ENCODE data around the gene ANKS1B. TPM values are rescaled to one million over a fixed set of nuclear protein-coding genes. Genes with fewer than 3 reads are reported as not detected.
A peak's percentile ranks its signal among the peaks of the same experiment; 100 is the strongest.
"Not testable (repeated sequence)": the region's sequence is repeated elsewhere in the genome, so short reads cannot be mapped to it uniquely, and the experiment has no call there.

Gene ANKS1B
- total RNA-seq, 1 donor from 2014 or later = 65.5 TPM

DNA sequence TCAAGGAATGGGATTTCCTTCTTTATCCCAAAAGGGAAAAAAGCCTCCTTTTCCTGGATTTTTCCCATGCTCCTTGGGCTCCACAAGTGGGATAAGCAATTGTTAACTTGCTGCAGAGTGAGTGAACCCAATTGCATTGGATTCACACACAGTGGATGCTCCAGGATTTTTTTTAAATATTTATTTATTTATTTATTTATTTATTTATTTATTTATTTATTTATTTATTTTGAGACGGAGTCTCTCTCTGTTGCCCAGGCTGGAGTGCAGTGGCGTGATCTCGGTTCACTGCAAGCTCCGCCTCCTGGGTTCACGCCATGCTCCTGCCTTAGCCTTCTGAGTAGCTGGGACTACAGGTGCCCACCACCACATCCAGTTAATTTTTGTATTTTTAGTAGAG is 1027.6 kb downstream of the ANKS1B start:
- not testable (repeated sequence) for DNase-seq (ENCODE audit: low spot score)

DNA sequence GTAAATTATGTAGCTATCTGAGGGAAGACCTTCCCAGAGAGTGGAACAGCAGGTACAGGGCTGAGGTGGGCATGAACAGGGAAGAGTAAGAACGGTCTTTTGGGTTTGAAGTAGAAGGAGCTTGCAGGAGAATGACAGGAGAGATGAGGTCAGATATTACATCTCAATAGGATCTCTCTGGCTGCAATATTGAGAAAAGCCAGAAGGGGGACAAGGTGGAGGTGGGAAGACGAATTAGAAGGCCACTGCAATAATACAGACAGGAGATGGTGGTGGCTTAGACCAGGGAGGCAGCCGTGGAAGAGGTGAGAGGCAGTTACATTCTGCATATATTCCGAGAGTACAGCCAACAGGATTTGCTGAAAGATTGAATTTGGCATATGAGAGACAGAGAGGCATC is 1029.5 kb downstream of the ANKS1B start:
- DNase-seq (ENCODE audit: low spot score) = no peak

DNA sequence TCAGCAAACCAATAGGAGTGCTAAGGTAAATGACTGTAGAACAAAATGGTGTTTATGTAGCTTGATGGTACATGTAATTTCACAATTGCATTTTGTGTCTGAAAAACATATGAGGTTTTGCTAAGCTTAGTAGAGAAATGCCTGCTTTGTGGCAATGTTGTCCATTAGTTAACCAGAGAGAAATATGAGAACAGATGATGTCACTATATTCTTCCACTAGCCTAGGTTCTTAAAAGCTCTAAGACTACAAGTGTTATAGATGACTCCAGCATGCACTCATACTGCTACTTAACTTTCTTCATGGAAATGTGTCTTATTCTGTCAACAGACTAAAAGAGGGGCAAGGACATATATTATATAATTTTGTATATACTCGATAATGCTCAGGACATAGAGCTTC is 1030.2 kb downstream of the ANKS1B start:
- DNase-seq (ENCODE audit: low spot score) = no peak

DNA sequence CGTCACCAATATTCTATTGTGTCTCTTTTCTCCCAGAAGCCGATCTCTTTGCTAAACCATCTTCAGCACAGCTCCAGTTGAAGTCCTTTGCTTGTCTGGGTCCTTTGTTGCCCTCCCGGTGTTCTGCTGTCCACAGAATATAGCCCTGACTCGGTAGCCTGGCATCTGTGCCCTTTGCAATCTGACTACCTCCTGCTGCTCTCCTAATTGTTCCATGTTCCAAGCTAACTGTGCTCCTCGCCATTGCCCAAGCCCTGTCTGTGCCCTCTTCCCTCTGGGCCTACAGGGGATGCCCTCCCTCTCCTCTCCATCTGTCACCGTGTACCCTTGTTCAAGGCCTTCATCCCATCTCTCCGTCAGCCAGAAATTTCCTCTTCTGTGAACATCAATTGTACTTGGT is 1033.3 kb downstream of the ANKS1B start:
- DNase-seq (ENCODE audit: low spot score) = no peak

DNA sequence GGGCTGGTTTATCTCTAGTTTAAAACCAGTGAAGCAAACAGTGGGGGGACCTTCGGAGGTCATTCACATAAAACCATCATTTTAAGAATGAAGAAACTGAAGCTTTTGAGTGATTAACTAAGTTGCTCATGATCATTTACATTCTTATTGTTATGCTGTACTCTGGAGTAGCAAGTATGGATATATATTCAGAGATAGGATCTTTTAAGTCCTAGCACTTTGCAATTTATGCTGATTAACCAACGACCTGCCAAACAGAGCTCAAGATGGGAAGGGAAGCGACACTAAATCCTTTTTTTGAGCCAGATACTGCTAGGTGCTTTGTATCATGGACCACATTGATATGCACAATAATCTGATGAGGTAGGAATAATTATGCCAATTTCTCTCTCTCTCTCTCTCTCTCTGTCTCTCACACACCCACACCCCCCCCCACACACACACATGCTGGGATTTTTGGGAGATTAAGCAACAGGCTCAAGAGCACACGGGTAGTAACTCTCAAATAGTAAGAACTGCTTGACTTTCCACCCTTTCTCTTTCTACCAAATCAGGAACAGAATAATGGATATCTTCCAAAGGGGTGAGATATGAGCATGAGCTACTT is 1036.3 kb downstream of the ANKS1B start:
- no peak for DNase-seq (ENCODE audit: low spot score)

DNA sequence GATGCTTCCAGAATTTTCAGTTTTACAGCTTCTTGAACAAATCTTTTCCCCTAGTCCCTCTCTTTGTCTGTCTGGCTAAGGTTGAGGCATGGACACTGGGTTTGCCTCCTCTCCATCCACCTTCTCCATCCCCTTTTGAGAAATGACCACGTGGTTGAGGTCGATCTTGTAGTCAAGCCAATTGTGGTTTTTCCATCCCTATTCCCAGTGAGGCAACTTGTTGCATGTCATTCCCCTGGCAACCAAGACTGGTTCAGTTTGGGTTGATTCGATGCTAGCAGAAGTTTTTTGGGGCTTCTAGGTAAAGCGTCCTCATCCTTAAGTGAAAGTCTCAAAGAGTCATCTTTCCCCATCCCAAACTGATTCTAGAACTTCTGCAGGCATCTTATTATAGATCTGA is 1038.9 kb downstream of the ANKS1B start:
- DNase-seq (ENCODE audit: low spot score) = no peak

DNA sequence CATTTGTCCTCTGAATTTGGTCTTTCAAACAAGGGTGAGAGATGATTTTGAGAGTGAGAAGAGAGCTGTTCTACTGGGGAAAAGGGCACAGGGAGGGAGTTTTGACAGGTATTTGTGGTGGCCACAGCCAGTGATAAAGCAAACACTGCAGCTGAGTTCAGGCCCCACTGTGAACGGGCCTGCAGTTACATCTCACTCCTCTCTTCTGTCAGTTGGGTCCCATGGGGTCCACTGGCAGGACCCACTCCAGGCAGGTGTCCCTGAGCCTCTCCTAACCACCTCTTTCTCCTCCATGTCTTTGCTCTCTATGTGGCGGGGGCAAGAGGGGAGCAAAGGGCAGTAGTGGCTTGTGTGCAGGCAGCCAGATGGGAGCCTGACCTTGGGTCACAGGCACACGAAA is 1044.8 kb downstream of the ANKS1B start:
- DNase-seq (ENCODE audit: low spot score) = no peak

DNA sequence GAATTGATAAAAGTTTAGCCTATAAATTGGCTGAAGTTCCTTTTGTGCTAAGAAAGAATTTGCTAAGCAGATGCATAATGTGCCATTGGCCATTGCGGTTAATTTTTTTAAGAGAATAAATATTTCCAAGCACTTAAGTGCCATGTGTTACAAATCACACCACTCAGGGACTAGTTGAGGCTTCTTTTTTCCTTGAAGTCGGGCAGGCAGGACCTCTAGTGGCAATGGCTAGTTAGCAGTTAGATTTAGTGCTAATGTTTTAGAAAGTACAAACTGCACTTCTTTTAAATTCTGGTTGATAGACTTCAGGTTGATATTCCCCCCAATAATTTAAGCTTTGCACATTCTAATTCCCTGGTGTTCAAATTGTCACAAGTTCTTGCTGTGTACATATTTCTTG is 1045.4 kb downstream of the ANKS1B start:
- DNase-seq (ENCODE audit: low spot score) = peak; percentile 9

DNA sequence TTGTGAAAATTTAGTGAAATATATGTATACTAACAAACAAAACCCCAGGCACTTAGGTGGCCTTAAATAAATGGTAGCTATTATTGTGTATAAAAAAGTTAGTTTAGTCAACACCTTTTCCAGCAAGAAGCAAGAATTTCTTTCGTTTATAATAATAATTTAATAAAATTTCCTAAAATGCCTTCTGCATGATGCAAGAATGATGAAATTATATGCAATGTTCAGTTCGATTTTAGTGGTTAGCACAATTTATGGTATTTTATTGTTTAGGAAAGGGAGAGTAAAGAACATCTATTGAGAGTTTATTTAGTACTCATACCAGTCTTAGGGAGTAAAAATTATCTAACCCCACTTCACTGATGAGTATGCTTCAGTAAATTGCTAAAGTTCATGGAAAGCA is 1048.9 kb downstream of the ANKS1B start:
- no peak for DNase-seq (ENCODE audit: low spot score)

DNA sequence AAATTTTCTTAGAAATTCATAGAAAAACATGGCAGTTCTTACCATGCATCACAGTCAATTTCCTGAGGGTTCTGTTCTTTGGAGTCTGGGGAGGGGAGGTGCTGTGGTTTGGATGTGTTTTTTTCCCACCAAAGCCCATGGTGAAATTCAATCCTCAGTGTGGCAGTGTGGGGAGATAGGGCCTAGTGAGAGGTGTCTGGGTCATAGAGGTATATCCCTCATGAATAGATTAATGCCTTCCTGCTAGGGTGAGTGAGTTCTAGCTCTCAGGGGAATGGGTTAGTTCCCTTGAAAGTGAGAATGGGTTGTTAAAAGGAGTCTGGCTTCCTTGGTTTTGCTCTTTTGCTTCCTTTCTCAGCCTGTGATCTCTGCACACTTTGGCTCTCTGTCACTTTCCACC is 1061.9 kb downstream of the ANKS1B start:
- DNase-seq (ENCODE audit: low spot score) = no peak

DNA sequence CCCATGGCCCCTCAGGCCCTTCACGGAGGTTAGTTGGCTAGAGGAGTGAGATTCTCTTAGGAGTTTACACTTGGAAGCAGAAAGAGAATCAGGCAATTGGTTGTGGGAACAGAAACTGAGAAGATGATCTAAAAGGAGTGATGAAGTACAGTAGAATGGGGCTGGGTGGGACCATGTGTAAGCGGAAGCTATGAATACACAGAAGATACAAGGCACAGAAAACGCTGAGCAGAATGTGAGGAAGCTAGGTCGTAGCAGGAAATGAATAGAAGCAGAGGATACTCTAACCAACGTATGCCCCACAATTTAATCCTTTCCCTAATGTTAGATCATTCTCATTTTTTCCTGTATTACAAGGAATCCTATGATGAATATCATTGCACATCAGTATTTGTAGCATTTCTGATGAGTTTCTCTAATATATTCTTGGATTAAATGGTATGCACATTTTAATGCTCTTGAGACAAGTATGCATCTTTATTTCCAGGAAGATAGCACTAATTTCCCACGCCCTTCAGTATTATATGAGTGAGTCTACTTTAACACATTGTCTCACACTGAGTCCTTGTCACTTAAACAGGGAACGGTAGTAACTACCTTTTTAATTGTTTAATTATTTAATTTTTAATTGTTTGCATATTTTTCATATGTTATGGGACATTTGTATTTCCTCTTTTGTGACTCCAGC is 1066.4 kb downstream of the ANKS1B start:
- DNase-seq (ENCODE audit: low spot score) = no peak

DNA sequence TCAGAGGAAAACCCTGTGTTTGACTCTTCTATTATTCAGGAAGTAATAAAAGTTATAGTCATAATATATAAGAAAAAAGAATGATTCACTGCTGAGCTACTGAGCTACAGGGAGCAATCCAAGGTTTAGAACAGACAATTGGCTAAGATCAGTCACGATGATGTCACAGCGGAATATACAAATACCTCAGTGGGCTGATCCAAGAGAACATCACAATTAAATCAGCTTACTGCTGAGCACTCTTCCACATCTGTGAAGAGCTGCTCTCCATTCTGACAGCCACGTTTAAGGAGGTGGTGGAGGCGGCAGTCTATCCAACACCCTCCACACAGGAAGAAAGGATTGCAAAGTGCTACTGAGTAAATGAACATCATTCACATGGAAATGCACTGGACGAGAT is 1068.6 kb downstream of the ANKS1B start:
- no peak for DNase-seq (ENCODE audit: low spot score)

DNA sequence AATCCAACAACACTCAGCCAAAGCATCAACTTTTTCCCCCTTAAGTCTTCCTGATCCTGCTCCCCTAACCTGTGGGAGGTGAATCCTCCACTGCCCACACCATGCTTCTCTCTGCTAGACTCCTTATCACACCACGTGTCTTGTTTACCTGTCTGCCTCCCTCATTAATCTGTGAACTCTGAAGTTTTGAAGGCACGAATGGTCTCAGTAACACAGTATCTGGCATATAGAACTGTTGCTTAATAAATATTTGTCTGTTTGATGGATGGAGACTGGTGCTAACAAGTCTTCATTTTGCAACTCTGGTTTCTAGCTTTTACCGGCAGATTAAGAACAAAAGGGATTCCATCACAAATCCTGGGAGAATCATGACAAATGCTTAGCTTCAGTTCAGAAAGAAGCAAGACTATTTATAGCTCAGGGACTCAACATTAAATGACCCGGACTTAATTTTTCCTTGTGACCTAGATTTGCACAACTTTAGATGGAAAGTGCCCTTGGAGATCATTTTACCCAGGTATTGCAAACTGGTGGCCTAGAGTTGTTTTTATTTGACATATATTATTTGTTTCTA is 1072.2 kb downstream of the ANKS1B start:
- no peak for DNase-seq (ENCODE audit: low spot score)

DNA sequence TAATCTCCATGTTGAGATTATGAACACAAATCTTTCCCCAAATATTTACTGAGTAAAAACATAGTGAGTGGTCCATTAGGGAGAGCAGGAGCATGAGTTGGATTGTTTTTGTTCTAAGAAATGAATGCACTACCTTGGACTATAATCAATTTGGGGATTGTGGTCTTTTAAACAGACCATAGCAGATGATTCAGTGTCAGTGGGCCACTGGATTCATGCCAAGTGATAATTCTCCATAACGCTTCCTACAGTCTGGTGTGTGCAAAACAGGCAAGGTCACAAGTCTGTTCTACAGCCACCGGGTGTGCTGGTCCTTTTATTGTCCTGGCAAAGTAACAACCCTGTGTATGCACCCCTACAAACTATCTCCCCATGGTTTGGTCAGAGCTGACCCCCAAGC is 1073.3 kb downstream of the ANKS1B start:
- DNase-seq (ENCODE audit: low spot score) = no peak

DNA sequence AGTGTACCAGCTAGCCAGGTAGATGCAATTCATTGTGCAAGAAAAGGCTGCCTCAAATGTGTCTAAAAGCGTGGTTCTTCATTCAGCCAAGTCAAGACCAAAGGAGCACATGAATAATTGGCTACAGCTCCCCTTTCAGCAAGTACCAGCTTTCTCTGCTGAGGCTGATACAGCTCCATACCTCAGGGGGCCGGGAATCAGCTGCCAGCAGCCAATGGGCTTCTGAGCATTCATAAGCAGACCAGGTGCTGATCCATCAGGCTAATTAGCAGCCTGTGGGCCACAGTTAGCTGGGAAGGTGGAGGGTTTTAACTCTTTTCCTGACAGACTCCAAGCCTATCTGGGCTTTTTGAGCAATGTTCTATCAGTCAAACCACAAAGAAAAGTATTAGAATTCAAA is 1075.0 kb downstream of the ANKS1B start:
- DNase-seq (ENCODE audit: low spot score) = no peak

DNA sequence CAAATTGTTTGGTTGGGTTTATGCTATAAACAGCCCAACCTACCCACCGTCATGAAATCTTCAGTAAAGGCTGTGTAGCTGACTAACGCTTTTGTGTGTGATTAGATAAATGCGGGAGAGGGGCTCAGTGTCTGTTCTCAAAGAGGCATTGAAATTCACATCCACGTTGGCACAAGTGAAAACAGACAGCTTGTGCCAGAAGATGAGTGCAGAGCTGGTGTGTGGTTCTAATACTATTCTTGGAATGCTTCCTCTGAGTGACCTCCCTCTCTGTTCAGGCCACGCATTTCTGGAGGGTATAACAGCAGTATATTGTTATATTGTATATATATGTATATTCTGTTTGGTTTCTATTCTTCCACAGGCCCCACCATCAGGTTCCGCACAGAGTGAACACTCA is 1075.9 kb downstream of the ANKS1B start:
- DNase-seq (ENCODE audit: low spot score) = no peak

DNA sequence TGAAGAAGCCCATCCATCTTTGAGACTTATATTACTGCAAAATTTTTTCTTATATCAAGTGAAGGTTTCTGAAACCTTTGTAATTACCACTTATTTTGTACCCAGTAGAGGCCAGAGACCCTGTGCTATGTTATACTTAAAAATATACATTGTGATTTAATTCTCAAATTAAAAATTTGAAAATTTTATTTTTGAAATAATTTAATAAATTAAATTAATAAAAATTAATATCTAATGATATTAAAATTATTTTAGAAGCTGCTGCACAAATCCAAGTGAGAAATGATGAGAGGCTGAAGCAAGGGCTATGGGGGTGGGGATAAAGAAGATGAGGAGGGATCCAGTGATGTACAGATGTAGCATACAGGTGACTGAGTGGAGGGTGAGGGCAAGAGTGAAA is 1080.9 kb downstream of the ANKS1B start:
- DNase-seq (ENCODE audit: low spot score) = no peak

DNA sequence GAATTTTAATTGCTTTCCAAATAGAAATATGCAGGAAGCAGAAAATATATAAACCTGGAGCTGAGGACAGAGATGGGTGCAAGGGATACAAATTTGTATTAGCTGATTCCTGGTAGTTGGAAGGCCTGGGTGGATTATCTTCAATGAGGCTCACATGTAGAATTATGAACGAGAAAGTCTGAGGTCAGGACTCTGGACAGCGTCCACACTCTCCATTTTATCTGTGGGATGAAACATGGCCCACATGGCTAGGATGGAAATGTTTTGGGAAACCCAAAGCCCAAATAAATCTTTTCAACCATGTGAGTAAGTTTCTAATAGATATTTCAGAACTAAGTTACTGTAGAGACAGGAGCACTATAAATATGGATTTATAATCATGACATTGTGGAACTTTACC is 1083.5 kb downstream of the ANKS1B start:
- DNase-seq (ENCODE audit: low spot score) = no peak

DNA sequence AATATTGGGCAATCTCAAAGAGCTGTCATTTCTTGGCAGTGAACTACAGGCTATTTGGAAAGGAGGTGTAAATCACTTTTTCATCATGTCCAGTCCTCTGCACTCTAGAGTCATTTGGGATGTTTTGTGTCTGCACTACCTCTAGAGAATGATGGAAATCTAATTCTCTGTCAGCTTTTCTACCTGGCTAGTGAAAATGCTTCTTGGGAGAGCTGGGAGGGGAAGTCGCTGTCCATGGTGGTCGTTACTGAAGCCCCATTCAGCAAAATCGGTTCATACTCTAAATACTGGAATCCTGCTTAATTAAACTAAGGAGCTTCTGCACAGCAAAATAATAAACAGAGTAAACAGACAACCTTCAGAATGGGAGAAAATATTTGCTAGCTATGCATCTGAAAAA is 1087.8 kb downstream of the ANKS1B start:
- DNase-seq (ENCODE audit: low spot score) = no peak

DNA sequence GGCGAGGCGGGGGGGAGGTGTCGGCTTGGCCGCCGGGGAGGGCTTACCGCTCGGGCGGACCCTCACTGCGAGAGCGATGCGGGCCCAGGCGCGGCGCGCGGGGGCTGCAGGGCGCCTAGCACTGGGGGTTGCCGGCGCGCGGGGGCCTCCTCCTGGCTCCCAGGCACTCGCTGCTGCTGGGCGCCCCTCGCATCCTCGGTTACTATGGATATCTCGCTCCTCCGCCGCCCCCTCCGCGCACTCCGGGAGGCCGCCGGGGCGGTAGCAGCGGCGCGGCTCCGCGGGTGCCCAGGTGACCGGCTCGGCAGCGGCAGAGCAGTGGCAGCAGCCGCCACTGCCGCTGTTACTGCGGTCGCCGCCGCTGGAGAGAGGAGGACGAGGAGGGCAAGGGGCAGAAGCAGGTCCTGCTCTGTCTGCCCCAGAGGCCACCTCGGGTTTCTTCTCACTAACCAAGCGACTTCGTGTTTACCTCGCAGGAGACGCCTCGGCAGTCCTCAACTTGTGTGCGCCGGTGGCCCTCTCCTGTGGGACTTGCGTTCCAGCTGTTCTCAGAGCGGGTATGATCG is 1089.6 kb downstream of the ANKS1B start:
- no peak for DNase-seq (ENCODE audit: low spot score)

DNA sequence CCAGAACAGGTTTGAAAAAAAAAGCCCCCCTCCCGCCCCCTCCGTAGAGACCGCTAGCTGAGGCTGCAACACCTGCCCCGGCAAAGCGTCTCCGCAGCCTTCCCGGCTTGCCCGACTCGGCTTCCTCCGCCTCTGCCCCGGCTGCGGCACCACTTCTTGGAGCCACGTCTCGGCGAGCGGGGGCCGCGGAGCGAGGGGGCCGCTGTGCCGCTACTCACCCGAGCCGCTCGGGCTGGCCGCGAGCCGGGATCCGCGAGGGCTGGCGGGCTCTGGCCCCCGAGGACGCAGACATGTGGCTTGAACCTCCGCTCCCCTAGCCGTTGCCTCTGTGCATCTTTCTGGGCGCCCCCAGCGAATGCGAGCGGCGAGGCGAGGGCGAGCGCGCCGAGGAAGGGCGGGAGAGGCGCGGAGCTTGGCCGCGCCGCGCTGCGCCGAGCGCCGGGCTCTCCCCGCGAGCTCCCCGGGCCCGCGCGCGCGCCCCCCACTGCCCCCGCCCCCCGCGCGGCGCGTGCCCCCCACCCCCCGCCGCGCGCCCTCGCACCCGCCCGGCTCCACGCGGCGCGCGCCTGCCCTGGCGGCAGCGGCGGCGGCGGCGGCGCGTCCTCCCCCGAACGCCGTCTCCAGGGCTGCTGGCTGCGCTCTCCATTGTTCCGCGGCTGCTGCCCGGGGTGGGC is 1090.2 kb downstream of the ANKS1B start:
- peak; percentile 11 for DNase-seq (ENCODE audit: low spot score)

DNA sequence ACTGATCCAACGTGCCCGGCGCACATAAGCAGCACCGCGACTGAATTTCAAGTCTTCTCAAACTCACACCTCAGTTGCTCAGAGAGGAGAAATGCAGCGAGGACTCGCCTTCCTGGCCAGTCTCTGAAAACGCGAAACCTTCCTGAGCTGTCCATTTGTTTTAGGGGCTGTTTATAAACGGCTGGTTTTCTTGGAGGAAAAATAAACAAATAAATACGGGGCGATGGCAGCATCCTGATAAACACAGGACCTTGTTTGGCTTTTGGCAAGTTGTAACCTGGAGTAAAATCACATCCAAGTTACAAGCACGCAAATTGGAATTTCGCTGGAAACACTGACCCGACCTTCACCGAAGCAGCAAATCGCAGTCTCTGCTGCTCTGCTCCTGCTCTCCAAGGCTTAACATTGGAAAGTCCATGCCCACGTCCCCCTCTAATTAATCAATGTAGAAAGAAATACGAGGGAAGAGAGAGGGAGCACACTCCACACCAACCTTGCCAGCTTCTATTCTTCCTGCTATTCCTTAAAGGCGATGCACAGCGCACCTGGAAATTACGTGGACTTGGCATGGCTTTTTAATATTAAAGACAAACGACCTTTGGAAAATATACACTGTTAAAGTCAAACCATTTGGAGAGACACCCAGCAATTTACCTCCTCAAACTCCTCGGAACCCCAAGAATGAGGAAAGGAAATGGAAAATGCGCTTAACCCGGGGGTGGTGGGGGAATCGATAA is 1090.9 kb downstream of the ANKS1B start:
- no peak for DNase-seq (ENCODE audit: low spot score)
